Mucosa of descending colon (tissue), 3 donors: Measurements from ENCODE around the gene ECHDC3. TPM values are rescaled to one million over a fixed set of nuclear protein-coding genes. Genes with fewer than 3 reads are reported as not detected.
"Not testable (repeated sequence)": the region's sequence is repeated elsewhere in the genome, so short reads cannot be mapped to it uniquely, and the experiment has no call there.

Source experiments
- ATAC-seq: fragments of 200-7000 bp; cut with Tn5 transposase; one replicate; pipeline ENCODE4 v1.9.1; 2020; ENCODE audit warnings: mild to moderate bottlenecking, moderate library complexity
- DNase-seq, 3 donors: peaks; one replicate each; pipeline ENCODE4 v3.0.0-alpha.2; 2020
- H3K36me3 ChIP-seq: fragments of 200-600 bp; one replicate; pipeline ENCODE4 v1.8.0; 2021; ENCODE audit warnings: low read depth, mild to moderate bottlenecking
- H3K4me1 ChIP-seq: fragments of 200-600 bp; one replicate; pipeline ENCODE4 v1.8.0; 2021; ENCODE audit warnings: low read depth, mild to moderate bottlenecking
- H3K4me3 ChIP-seq: fragments of 200-600 bp; one replicate; pipeline ENCODE4 v1.8.0; 2021; ENCODE audit warnings: mild to moderate bottlenecking
- H3K9me3 ChIP-seq: fragments of 200-600 bp; one replicate; pipeline ENCODE4 v1.8.0; 2021; ENCODE audit warnings: mild to moderate bottlenecking
- intact Hi-C, 2 donors: fragments of 100-400 bp; cut with DNase I in 1 of 2; cut with micrococcal nuclease in 1 of 2; formaldehyde crosslinking; loops; one replicate each; pipeline versions ENCODE4 v1.11.0 to v1.11.1; 2022; cut with DNase I, micrococcal nuclease
- total RNA-seq, 3 donors: library from RNA; stranded (reverse); fragmentation: NEBNext Ultra II Directional in 2 of 3; extraction: Animal tissue kit (Norgen Biotek cat#: 25700) in 2 of 3; gene quantifications; one replicate each; pipeline versions ENCODE4 v1.2.1 to v1.2.4, GENCODE V29; 2021 to 2023
- TF ChIP-seq, protein P1 (sequence below): fragments of 200-600 bp; IDR thresholded peaks from one replicate; pipeline ENCODE4 v1.8.0; 2022; ENCODE audit warnings: antibody characterized with exemption, mild to moderate bottlenecking
- donor health status: DM: no; HTN: no; CAD: no; lungs with moderate emphysema.
- donor health status: DM: no; HTN: no; CAD: no.
- donor health status: DM: no; HTN: yes; CAD: no.

ECHDC3 gene
- total RNA-seq, 3 donors from 2014 or later = 0.43 to 9.4 (median 1.3) TPM

DNA sequence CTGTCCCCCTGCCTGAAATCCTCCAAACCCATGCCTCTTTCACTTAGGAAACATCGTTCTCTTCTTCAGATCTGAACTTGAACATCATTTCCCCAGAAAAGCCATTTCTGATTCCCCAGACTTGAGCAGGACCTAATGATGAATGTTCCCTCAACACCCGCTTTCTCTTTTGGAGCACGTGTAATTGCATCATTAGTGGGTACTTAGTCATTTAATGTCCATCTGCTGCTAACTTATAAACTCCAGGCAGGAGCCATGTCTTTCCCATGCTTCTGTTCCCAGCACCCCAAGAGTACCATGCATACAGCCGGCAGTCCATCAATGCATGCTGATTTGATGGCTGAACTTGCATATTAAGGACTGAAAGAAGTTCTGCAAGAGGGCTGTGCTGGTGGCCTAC, 36.5 kb upstream of the ECHDC3 start:
- Histone ChIP-seq H3K36me3 (no peaks in the 10 kb centered on the region), H3K4me3 (no peak overlapping the region), H3K4me1 (no peaks in the 10 kb centered on the region), H3K9me3 (no peaks in the 10 kb centered on the region)
- intact Hi-C loops = no loop called here
- no peak for ATAC-seq
- no peak for DNase-seq
- TF ChIP-seq, protein P1, sequence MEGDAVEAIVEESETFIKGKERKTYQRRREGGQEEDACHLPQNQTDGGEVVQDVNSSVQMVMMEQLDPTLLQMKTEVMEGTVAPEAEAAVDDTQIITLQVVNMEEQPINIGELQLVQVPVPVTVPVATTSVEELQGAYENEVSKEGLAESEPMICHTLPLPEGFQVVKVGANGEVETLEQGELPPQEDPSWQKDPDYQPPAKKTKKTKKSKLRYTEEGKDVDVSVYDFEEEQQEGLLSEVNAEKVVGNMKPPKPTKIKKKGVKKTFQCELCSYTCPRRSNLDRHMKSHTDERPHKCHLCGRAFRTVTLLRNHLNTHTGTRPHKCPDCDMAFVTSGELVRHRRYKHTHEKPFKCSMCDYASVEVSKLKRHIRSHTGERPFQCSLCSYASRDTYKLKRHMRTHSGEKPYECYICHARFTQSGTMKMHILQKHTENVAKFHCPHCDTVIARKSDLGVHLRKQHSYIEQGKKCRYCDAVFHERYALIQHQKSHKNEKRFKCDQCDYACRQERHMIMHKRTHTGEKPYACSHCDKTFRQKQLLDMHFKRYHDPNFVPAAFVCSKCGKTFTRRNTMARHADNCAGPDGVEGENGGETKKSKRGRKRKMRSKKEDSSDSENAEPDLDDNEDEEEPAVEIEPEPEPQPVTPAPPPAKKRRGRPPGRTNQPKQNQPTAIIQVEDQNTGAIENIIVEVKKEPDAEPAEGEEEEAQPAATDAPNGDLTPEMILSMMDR = no peak

DNA sequence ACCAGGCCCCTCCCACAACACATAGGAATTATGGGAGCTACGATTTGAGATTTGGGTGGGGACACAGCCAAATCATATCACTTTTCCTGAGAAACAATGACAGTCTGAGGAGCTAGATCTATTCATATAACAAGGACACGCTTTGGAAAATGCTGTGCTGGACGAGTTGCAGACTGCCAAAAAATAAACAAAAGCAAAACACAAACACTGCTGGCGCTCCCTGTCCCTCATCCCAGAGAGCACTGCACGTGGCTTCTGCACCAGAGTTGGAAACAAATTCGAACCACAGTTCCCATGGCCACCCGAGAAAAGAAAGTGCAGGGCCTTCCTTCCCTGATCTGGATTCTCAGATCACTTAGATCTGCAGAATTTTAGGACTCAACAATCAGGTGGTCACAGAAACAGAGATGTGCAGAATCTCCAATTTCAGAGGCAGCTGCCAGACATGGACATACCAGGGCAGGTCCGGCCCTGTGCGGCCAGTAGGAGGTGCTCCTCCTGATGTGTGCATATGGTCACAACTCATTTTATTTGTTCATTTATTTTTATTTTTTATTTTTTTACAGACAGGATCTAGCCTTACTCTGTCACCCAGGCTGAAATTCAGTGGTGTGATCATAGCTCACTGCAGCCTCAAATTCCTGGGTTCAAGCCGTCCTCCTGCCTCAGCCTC, 35.2 kb upstream of the ECHDC3 start:
- TF ChIP-seq, protein P1 = no peak
- intact Hi-C loops = no loop called here
- no peak overlapping the region for H3K4me3 ChIP-seq
- DNase-seq (no peak), ATAC-seq (no peak)
- H3K9me3 ChIP-seq = no peaks in the 10 kb centered on the region
- H3K36me3 ChIP-seq = no peaks in the 10 kb centered on the region
- H3K4me1 ChIP-seq = no peaks in the 10 kb centered on the region

DNA sequence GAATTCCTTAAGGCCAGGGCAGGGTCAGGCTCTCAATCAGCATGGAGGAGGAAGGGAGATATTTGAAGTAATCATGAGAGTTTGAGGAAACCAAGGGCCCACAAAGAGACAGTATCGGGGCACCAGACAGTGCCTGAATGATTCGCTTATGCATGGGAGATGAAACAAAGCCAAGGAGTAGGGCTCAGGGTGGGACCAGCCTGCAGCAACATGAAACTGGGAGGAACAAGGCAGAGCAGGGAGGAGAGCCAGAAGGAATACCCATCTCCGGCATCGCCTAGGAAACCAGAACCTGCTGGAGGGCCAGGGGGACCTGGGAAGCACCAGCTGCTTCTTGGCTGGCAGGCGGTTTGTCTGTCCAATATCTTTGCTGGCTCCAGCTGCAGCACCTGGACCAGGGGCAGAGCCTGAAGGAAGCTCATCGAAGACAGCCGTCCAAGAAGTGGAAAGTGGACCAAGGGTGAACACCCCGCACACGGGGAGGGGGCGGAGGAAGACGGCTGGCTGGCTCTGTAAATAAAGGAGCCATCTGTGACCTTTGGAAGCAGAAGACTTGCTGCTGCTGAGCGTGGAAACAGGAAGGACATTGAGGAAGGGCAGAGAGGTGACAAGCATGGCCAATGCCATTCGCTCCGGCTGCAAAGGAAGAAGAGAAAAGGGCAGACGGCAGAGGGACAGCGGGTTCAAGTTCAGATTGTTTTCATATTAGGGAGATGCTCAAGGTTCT, 34.4 kb upstream of the ECHDC3 start:
- ATAC-seq (peak; percentile 62), DNase-seq (peak in 2 of 3 donors; percentile 39 to 41)
- TF ChIP-seq, protein P1 = no peak
- Histone ChIP-seq H3K36me3 (no peaks in the 10 kb centered on the region), H3K4me3 (no peak overlapping the region), H3K4me1 (no peaks in the 10 kb centered on the region), H3K9me3 (no peaks in the 10 kb centered on the region)
- intact Hi-C loops = no loop called here

DNA sequence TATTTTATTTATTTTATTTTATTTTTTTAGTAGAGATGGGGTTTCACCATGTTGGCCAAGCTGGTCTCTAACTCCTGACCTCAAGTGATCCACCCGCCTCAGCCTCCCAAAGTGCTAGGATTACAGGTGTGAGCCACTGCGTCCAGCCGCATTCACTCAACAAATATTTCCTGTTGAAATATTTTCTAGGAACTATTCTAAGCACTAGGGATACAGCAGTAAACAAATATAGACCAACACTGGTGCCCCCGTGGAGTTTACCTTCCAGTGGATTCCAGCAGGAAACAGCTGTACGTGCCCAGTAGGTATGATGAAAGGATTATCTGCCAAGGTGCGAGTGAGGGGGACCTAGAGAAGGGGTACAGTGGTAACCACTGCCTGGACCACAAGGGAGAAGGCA, 33.4 kb upstream of the ECHDC3 start:
- intact Hi-C loops, H3K4me1 ChIP-seq, ATAC-seq, H3K9me3 ChIP-seq, H3K4me3 ChIP-seq, H3K36me3 ChIP-seq, DNase-seq: not testable (repeated sequence)

DNA sequence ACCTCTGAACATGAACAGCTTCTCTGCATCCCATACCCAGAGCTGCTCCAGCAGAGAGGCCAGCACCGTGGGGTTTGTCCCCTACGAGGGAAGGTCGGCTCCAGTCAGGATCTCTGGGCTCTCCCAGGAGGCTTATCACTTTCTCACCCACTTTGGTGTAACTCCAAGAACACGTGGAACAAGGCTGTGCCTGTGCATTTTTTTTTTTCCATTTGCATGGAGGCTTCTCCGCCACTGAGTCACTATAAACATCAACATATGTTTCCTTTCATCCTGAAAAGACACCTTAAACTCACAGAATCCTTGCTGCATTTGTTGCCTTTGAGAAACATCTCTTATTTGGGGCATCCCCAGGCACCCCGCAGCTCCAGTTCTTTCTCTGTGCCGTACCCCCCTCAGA, 29.4 kb upstream of the ECHDC3 start:
- Histone ChIP-seq H3K4me1 (peaks cover 3% of the 10 kb centered on the region), H3K36me3 (no peaks in the 10 kb centered on the region), H3K9me3 (no peaks in the 10 kb centered on the region), H3K4me3 (no peak overlapping the region)
- intact Hi-C loops = no loop called here
- TF ChIP-seq, protein P1 = no peak
- DNase-seq = no peak
- ATAC-seq = no peak

DNA sequence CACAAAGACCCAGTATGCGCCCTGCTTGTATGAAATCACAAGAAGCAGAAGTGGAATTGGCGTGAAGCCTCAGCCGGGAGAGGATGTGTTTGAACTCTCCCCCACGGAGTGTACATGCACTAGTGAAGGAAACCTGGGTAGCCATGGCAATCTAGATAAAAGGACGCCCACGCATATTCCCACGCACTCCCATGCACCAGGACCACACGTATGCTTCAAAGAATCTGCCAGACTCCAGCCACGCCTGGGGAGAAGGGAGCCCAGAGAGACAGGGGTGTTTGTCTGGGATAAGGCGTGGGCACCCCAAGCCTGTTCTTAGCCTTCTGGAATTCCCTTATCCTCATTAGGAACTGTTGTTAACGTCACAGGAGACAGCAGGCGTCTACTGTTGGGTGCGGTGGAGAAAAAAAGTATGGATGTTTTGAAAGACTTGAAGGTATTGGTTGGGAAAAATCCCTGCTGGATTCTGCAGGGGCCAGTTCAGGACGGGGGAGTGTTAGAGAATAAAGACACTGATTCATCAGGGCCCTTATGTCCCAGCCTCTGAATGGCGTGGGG, 28.9 kb upstream of the ECHDC3 start:
- Histone ChIP-seq H3K9me3 (no peaks in the 10 kb centered on the region), H3K36me3 (no peaks in the 10 kb centered on the region), H3K4me3 (no peak overlapping the region), H3K4me1 (peaks cover 3% of the 10 kb centered on the region)
- TF ChIP-seq, protein P1 = no peak
- ATAC-seq (no peak), DNase-seq (no peak)
- intact Hi-C loops = no loop called here
